NCI-H748 treated with DMSO at 0.1 percent for 48 hours (cell line): ENCODE results near the gene CHAF1B.

Source experiments
- DNase-seq: peaks from one replicate; lab custom pipeline; 2025; lab: John Stamatoyannopoulos, UW

CHAF1B gene

GRCh38 chr21:36463991-36464390, 78.8 kb downstream of the CHAF1B start:
- no peak for DNase-seq

- no peak for DNase-seq
Observed at GRCh38 chr21:36464590-36464989, 79.4 kb downstream of the CHAF1B start.

- DNase-seq = no peak
Observed at GRCh38 chr21:36465478-36465877, 80.3 kb downstream of the CHAF1B start.

- DNase-seq = no peak
Observed at GRCh38 chr21:36466061-36466511, 80.9 kb downstream of the CHAF1B start.
